Ecto neural progenitor cell (in vitro differentiated cells): ENCODE results near the gene NFS1.

ENCODE experiments used
- DNase-seq: peaks from one replicate; pipeline ENCODE4 v3.0.0-alpha.2; 2018; ENCODE audit warnings: low spot score

NFS1 gene

DNA sequence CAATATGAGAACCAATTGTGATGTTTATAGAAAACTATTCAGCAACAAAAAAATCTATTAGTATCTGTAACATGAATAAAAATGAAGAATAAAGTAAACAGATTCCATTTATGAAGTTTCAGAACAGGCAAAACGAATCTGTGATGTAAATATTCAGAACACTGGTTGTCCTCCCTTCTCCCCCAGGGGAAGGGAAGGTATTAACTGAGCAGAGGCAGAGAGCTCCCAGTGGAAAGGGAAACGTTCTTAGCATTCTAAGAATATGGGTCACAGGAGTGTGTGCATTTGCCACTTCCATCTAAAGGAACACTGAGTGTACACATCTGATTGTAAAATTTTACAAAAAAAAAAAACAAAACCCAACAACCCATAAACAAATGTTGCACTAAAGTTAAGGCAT, 60.4 kb downstream of the NFS1 start:
- DNase-seq, result no peak

- peak; percentile 14 for DNase-seq
Observed at GRCh38 chr20:35637276-35637675, 61.9 kb downstream of the NFS1 start.

- peak; percentile 14 for DNase-seq
Observed at GRCh38 chr20:35636095-35636494, 63.1 kb downstream of the NFS1 start.

DNA sequence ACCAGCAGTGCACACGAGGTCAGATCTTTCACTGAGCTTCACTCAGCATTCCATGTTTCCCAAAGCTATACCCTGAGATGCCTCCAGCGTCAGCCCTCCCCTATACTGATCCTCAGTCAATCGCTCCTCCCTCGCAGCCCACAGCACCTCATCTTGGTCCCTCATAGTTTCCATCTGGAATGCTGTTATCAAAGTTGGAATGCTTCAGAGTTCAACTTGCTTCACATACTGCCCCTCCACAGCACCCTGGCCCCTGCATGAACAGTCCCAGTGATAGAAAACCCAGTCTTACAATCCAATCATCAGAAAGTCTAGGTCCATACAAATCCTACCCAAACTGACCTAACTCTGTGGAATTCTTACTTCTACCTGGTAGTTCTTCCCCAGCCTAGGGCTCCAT, 63.5 kb downstream of the NFS1 start:
- DNase-seq, result peak; percentile 28

- peak; percentile 28 for DNase-seq
Observed at GRCh38 chr20:35632539-35633115, 66.5 kb downstream of the NFS1 start.

DNA sequence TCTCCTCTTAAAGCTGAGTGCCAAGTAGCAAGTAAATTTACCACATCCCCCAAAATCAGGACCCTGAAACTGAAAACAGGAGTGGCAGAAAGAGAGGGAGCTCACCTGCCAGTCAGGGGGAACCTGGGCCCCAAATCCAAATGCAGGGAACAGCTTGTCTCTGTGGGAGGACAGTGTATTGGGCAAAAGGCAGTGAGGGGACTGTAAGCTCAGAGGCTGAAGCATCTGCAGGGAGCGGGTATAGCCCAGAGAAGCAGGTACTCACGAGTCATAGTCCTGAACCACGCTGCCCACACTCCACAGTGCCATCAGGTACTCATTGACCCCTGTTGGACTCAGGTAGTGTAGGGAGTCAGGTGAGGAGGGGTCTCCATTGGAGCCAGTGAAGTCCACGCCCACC, 68.5 kb downstream of the NFS1 start:
- DNase-seq, result peak; percentile 25

DNA sequence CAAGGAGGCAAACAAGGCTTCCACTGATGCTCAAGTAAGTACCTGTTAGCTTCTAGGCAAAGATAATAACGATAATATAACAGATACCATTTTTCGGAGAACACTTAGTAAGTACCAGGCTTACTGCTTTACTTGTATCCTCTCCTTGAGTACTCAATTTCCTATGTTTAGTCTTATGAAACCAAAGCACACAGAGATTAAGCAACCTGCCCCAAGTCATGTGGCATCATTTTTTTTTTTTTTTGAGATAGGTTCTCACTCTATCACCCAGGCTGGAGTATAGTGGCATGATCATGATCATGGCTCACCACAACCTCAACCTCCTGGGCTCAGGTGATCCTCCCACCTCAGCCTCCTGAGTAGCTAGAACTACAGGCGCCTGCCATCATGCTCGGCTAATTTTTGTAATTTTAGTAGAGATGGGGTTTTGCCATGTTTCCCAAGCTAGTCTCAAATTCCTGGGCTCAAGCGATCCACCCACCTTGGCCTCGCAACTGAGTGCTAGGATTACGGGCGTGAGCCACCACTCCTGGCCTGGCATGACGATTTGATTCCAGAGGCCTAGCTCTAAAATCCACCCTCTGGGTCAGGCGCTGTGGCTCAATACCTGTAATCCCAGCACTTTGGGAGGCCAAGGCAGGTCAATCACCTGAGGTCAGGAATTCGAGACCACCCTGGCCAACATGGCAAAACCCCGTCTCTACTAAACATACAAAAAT, 69.6 kb downstream of the NFS1 start:
- peak; percentile 9 for DNase-seq

- DNase-seq, result peak; percentile 21
Observed at GRCh38 chr20:35627121-35627520, 72.0 kb downstream of the NFS1 start.

DNA sequence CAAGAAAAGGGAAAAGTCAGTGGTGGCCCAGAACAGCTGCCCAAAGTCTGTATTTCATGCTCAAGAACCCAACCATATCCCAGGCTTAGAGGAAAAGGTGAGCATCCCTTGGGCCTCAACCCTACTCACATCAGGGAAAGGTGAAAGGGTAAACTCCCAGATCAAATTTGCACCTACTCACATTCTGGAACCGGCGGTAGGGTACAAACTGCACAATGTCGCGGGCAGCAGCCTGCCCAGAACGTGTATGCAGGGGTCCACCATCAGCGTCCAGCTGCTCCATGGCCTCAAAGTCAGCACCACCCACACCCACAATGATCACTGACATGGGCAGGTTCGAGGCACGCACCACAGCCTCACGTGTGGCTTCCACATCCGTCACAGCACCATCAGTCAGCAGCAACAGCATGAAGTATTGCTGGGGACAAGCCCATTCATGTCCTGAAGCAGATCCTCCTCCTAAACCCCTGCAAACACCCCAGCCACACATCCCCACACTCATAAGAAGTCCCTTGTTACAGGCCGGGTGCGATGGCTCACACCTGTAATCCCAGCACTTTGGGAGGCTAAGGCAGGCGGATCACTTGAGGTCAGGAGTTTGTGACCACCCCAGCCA, 72.7 kb downstream of the NFS1 start:
- DNase-seq, result peak; percentile 29

DNA sequence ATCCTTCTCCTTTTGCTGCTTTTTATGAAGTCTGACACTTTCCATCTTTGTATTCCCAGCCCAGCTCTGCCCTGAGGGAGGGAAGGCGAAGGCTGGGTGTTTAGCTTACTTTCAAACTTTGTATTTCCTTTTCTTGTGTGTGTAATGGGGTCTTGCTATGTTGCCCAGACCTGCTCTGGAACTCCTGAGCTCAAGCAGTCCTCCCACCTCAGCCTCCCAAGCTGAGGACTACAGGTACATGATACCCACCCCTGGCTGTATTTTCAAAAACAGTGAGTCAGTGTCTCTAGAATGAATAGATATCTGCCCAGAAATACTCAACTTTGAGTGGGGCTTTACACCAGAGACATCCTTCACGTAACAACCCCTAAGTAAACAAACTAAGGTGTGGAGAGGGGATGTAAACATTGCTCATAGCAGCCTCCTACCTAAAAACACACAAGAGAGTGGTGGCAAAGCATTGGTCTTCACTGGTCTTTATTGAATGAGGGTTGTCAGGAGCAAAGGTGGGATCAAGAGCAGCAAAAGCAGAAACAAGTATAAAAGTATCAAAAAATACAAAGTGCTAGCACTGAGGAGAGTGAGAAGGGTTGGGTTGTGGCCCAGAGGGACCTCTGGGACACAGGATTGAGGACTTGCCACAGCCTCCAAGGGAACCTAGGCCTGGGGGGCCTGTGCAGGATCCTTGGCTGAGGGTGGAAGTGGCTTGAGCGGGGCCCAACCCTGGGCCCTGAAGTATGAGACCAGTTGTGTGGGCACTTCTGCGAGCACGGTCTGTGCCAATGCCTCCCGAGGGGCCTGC, 73.4 kb downstream of the NFS1 start:
- DNase-seq, result peak; percentile 25

- DNase-seq, result no peak
Observed at GRCh38 chr20:35621560-35621946, 77.6 kb downstream of the NFS1 start.

- no peak for DNase-seq
Observed at GRCh38 chr20:35620818-35621559, 78.2 kb downstream of the NFS1 start.

DNA sequence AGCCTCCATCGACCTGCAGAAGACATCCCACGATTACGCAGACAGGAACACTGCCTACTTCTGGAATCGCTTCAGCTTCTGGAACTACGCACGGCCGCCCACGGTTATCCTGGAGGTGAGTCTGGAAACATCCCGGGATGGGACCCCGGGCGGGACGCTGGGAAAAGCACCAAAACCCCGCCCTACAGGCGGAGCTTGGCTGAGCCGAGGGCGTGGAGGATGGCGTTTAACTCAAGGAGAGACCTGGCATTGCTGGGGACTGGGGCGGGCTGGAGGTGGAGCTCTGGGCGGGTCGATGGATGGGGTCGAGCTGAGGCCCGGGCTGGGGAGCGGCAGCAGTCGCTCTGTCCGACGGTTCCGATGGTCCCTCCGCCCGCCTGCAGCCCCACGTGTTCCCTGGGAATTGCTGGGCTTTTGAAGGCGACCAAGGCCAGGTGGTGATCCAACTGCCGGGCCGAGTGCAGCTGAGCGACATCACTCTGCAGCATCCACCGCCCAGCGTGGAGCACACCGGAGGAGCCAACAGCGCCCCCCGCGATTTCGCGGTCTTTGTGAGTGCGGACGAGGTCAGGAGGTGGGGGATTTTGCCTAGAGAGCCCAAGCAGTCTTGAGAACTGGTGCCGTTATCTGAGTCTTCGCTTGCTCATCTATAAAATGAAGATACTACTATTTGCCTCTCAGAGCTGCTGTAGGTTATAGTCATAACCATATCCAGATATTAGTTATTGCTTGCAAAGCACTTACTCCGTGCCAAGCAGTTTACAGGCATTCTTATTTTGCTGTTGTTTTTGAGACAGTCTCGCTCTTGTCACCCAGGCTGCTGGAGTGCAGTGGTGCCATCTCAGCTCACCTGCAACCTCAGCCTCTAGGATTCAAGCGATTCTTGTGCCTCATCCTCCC, 79.7 kb downstream of the NFS1 start:
- peak; percentile 92 for DNase-seq

GRCh38 chr20:35618263-35619131, 80.7 kb downstream of the NFS1 start:
- peak; percentile 61 for DNase-seq
